AG08396 (cell line): ENCODE measurements around the gene IGFALS.

Experiments used
- DNase-seq: peaks from one replicate; pipeline ENCODE4 v3.0.0; 2012; ENCODE audit warnings: low spot score, mixed read lengths

IGFALS gene

GRCh38 chr16:1776672-1776955 lies 16.9 kb downstream of the IGFALS start:
- DNase-seq = no peak

GRCh38 chr16:1775846-1776671 lies 17.4 kb downstream of the IGFALS start:
- DNase-seq = no peak

GRCh38 chr16:1775006-1775845 lies 18.3 kb downstream of the IGFALS start:
- DNase-seq = no peak

- DNase-seq = no peak
These were observed 19.1 kb downstream of the IGFALS start for GRCh38 chr16:1774448-1774780.

DNA sequence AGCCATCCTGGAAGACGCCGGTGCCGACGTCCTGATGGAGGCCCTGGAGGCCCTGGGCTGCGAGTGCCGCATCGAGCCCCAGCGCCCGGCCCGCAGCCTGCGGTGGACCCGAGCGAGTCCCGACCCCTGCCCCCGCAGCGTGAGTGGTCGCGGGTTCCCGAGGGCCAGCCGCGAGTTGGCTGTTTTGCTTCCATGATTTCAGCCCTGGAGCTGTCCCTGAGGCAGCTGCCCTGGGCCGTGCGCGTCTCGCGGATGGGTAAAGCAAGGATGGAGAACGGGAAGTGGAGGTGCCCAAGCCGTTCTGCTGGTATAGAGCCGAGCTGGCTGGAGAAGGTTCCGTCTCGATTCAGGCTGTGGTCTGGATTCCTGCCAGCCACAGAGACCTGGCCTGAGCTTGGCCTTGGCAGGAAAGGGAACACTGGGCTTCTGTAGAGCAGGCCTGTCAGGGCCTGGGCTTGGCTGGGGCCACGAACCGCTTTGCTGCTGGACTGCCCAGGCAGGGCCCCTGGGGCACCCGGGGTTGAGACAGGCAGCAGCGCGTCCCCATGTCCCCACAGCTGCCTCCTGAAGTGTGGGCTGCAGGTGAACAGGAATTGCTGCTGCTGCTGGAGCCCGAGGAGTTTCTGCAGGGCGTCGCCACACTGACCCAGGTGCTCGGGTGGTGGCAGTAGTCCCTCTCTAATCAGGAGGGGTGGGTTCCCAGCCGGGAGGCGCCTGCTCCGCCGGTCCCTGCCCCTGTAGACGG lies 19.6 kb downstream of the IGFALS start:
- DNase-seq = peak; percentile 68

- DNase-seq = peak; percentile 92
These were observed 20.4 kb downstream of the IGFALS start, which contains the start of gene MRPS34 for GRCh38 chr16:1772908-1773702. MRPS34 (minus strand) TSS chr16:1773134; CDS start chr16:1773119, 15 bp downstream.

GRCh38 chr16:1772362-1772907 lies 21.1 kb downstream of the IGFALS start, which contains the start of gene EME2:
EME2 (plus strand) TSS chr16:1772810; CDS start chr16:1773228, 418 bp downstream.
- DNase-seq = peak; percentile 59

DNA sequence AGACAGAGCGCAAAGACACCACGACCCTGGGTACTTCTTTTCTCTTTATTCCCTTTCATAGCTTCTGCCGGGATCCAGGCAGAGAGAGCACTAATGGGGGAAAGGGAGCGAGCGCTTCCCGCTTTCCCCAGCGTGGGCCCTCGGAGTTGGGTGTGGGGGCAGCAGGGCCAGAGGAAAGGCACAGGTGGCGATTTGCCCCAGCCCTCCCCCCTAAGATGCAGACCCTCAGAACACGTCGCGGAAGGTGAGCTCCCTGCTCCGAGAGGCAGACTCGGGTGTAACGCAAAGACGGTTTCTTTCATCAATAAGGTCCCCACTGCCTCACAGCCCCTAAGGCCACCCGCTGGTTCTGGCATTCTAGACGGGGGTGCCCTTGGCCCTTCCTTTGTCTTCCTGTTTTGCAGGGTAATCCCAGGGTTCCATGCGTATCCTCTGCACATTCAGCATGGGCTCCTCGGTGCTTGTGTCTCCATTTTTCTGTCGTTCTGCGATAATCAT lies 21.6 kb downstream of the IGFALS start:
- DNase-seq = no peak

DNA sequence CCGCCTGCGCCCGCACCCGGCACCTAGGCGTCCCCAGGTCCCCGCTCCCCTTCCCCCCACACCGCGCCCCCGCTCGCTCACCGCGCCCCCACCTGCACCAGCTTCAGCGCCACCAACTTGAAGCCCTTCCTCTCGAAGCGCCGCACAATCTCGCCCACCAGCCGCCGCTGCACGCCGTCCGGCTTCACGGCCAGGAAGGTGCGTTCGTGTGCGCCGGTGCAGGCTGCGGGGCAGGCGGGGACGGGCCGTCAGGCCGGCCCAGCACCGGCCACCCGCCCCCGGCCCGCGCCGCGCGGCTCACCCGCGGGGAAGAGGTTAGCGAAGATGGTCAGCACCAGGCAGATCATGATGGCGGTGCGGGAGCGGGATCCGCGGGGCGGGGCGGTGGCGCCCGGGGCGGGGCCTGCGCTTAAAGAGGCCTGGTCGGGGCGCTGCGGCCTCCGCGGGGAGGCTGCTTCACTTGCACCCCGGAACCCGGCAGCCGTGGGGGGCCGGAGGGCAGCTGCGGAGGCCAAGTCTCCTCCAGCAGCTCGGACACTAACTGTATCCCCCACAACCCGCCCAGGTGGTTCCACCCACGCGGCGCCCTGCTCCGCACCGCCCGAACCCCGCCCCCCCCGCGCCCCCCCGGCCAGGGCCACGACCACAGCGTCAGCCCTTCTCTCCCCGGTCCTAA lies 22.2 kb downstream of the IGFALS start, which contains the start of gene NME3:
Gene NME3, minus strand, starts transcription at position 356 of the 676 bp plus-strand sequence. Its CDS starts 9 bp downstream, at position 347.
- peak; percentile 90 for DNase-seq

DNA sequence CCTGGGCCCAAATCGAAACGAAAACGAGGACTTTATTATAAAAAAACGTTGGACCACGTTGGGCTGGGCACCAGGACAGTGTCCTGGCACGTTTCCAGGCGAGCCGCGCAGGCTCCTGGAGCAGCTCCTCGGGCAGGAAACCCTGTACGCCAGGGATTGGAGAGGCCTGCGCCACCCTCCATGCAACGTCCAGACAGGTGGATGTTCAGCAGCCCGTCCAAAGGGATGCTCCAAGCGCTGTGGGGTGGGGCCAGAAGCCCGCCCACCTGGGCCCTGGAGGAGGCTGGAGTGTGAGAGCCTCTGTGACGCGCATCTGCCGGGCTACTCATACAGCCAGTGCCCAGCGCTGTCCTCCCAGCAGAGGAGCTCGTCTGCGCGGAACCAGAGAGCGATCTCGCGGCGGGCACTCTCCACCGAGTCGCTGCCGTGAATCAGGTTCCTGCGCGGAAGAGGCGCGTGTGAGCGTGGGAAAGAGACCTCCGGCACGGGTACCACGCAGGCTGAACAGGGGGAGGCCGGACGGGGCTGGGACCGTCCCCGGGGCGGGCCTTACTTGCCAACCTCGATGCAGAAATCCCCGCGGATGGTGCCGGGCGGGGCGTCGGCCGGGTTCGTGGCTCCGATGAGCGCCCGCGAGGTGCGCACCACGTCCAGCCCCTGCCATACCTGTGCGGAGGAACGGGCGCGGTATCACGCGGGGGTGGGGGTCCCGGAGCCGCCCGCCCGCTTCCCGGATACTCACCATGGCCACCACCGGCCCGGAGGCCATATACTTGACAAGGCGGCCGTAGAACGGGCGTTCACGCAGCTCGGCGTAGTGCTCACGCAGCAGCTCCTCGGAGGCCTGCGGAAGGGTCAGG lies 22.9 kb downstream of the IGFALS start:
- DNase-seq = peak; percentile 81

GRCh38 chr16:1769402-1770300 lies 23.9 kb downstream of the IGFALS start:
- no peak for DNase-seq

- no peak for DNase-seq
These were observed 24.6 kb downstream of the IGFALS start for GRCh38 chr16:1768767-1769401.

DNA sequence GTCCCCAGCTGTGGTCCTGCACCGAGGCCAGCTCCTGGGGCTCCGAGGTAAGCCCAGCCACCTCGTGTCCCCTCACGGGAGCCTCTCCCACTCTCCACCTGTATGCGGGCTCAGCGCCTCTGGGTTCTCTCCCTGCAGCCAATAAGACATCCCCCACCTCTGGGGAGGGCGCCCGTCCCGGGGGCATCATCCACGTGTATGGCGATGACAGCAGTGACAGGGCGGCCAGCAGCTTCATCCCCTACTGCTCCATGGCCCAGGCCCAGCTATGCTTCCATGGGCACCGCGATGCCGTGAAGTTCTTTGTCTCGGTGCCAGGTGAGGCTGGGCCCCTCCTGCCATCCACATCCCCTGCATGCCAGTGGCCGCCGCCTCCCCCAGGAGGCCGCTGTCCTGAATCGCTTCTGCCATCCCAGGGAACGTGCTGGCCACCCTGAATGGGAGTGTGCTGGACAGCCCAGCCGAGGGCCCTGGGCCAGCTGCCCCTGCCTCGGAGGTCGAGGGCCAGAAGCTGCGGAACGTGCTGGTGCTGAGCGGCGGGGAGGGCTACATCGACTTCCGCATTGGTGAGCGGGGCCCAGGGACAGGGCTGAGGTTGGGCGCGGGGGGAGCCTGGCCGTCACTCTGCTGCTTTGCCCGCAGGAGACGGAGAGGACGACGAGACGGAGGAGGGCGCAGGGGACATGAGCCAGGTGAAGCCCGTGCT lies 25.3 kb downstream of the IGFALS start:
- no peak for DNase-seq

GRCh38 chr16:1767116-1767994 lies 26.1 kb downstream of the IGFALS start:
- DNase-seq = no peak

DNA sequence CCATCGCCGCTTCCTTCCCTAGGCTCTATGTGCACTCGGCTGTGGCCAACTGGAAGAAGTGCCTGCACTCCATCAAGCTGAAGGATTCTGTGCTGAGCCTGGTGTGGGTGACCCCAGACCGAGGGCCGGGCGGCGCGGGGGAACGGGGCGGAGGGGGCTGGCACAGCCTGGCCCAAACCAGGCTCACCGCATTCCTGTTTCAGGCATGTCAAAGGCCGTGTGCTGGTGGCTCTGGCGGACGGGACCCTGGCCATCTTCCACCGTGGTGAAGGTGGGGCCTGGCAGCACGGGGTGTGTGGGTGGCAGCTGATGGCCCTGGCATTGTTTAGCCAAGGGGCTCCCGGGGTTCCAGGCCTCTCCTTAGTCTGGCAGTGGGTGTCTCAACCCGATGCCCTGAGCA lies 26.8 kb downstream of the IGFALS start:
- DNase-seq = no peak

GRCh38 chr16:1766231-1766630 lies 27.3 kb downstream of the IGFALS start:
- DNase-seq = no peak
